ENCODE results near the gene CCDC146.
"Not testable (repeated sequence)": the region's sequence is repeated elsewhere in the genome, so short reads cannot be mapped to it uniquely, and the experiment has no call there.

Gene CCDC146

DNA sequence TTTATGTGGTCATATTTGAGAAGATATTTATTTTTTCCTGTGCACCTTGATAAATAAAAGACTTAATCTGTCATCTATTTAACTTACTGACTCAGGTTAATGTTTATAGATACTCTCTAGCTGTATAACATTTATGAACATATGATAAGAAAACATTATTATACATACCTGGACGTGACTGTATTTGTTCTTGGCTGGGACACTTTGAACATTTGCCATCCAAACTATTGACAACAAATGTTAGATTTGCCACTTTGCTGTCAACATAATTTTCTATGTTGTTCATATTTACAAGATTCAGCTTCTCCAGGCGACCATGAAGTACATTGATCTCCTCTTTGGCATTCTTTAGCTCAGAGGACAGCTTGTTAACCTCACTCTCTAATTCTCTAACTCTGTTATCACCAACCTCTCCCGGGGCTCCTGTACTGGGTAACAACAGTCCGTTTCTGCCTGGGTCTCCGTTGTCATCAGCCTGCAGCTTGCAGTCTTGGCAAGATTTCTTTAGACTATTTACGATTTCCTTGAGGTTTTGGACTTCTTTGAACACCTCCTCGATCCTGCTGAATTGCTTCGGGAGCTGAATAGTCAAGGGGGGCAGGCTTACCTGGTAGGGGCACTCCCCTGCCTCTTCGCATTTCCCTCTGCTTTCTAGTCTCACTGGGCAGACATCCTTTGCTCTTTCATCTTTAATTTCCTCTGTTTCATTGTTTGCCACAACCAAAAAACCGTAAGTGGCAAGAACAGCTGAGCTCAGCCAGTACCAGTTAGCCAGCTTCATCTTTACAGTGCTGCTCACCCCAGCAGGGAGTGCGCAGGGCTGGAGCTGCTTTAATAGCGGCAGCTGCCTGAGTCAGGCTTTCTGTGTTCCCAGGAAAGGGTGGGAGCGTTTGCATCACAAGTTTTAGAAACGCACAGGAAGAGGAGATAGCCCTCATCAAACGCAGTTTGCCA, 76.9 kb downstream of the CCDC146 start, which contains the start of gene FGL2:
Gene FGL2, minus strand, starts transcription at position 807 of the 954 bp plus-strand sequence. Its CDS starts 26 bp downstream, at position 781.
- DNase-seq (ENCODE audit: low read depth): peak; percentile 18

DNA sequence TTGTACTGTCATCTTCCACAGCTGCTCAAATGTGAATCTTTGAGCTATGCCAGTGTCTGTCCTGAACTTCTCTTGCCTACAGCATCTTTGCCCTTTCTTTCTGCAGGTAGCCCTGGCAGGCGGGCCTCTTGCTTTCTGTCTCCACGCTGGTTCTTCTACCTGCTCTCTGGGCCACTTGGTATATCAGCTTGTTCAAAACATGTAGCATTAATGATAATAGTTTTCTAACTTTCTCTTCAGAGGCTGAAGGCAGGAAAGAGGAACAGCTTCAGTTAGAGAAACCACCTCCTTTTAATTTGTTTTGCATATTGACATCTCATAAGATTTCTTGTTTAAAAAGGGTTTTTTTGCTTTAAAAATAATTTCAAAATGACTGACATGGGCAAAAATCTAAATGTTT, 78.1 kb downstream of the CCDC146 start:
- DNase-seq (ENCODE audit: low read depth): no peak

DNA sequence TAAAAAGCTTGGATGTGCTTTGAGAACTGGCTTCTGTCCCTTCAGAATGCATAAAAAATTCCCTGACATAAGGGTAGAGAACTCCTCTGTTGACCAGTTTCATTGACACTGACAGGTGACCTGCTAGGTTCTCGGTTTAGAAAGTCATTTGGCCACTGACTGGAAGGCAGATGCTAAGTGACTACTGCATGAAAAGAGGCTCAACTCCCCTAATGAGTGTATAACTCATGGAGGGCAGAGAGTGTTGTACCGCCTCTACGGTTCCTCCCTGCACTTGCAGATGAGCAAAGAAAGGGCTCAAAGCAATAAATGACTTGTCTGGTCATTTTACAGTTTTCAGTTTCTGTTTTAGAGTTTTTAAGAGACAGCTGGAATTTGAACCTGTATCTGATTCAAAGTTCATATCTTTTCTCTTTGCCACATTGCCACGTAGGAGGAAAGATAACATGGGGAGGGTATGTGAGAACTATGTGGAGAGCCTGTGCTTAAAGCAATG, 80.1 kb downstream of the CCDC146 start:
- DNase-seq (ENCODE audit: low read depth): no peak

DNA sequence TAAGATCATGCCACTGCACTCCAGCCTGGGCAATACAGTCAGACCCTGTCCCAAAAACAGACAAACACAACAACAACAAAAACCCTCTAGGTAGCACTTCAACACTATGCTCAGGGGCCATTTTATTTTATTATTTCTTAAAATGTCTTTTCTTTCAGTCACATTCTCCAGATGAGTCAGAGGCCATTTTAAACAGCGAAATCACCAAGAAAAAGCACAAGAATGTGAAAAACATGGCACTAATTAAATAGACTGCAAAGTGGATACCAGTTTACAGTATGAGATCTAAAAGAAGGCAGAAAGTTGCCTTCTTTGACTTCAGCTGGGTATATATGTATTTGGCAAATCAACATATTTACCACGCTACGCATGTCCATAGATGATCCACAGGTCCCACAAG, 83.3 kb downstream of the CCDC146 start:
- DNase-seq (ENCODE audit: low read depth): no peak

DNA sequence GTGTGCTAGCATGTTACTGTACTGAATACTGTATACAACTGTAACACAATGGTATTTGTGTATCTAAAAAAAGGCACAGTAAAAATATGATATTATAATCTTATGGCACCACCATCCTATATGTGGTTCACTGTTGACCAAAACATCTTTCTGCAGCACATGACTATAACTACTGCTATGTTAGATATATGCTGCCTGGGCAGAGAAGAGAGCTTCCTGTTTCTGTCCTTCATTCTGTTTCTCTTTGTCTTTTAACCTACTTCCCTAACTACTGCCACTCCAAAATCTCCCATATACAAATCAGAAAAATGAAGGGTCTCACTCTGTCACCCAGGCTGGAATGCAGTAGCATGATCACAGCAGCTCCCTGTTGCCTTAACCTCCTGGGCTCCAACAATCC, 86.0 kb downstream of the CCDC146 start:
- no peak for DNase-seq (ENCODE audit: low read depth)

DNA sequence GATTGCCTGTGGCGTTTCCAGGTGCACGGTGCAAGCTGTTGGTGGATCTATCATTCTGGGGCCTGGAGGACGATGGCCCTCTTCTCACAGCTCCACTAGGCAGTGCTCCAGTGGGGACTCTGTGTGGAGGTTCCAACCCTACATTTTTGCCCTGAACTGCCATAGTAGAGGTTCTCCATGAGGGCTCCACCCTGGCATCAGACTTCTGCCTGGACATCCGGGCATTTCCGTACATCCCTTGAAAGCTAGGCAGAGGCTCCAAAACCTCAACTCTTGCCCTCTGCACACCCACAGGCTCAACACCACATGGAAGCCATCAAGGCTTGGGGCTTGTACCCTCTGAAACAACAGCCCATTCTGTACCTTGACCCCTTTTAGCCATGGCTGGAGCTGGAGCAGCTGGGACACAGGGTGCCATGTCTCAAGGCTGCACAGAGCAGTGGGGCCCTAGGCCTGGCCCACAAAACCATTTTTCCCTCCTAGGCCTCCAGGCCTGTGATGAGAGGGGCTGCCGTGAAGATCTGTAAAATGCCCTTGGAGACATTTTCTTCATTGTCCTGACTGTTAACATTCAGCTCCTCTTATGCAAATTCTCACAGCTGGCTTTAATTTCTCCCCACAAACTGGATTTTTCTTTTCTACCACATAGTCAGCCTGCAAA, 87.2 kb downstream of the CCDC146 start:
- no peak for DNase-seq (ENCODE audit: low read depth)

DNA sequence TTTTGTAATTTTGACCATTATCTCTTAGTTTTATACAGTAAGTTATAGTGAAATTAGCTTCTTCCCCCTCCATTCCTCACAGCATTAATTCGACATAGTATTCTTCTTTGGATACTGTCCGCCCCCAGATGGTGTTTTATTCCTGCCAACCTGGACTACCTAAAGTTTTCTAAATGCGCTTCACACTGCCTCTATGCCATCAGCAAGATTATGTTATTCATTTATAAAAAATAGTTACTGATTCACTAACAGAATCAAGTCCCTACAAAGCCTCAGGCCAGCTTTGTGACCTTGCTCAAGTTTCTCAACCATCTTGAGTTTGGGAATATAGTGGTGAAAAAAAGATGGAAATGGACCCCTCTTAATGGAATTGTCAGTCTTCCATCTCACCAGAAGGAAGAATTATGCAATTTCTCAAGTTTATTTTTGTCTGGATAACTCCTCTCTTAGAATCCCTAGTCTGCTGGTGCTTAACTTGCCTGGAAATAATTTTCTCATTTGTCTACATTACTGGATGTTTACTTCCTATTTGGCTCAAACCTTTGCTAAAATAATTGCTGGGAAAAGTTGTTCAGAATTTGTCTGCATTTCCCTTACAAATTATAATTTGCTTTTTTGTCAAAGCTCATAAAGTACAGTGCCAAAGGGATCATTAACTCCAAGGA, 93.9 kb downstream of the CCDC146 start:
- DNase-seq (ENCODE audit: low read depth): no peak

DNA sequence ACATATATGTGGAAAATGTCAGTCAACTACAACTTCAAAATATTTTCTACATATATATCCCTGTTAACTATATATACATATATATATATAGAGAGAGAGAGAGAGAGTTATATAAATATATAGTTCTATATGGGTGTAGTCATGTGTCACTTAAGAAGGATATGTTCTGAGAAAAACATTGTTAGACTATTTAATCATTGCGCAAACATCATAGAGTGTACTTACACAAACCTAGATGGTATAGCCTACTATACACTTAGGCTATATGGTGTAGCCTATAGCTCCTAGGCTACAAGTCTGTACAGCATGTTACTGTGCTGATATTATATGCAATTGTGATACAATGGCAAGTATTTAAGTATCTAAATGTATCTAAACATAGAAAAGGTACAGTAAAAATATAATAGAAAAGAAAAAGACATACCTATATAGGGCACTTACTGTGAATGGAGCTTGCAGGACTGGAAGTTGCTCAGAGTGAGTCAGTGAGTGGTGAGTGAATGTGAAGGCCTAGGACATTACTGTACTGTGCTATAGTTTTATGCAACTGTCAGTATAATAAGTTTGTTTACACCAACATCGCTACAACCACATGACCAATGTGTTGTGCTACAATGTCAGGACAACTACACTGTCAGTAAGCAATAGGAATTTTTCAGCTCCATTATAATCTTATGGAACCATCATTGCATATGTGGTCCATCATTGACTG, 95.2 kb downstream of the CCDC146 start:
- DNase-seq (ENCODE audit: low read depth): no peak

DNA sequence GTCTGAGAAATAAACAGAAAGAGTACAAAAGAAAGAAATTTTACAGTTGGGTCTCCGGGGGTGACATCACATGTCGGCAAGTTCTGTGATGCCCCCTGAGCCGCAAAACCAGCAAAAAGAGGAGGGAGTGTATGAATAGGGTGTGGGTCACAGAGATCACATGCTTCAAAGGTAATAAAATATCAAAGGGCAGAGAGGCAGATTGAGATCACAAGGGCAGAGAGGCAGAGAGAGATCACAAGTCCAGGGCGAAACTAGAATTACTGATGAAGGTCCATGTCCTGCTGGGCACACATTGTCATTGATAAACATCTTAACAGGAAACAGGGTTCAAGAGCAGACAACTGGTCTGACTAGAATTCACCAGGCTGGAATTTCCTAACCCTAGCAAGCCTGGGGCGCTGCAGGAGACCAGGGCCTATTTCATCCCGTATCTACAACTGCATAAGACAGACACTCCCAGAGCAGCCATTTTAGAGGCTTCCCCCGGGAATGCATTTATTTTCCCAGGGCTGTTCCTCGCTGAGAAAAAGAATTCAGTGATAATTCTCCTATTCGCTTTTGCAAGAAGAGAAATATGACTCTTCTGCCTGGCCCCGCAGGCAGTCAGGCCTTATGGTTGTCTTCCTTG, 97.4 kb downstream of the CCDC146 start:
- DNase-seq (ENCODE audit: low read depth): not testable (repeated sequence)

DNA sequence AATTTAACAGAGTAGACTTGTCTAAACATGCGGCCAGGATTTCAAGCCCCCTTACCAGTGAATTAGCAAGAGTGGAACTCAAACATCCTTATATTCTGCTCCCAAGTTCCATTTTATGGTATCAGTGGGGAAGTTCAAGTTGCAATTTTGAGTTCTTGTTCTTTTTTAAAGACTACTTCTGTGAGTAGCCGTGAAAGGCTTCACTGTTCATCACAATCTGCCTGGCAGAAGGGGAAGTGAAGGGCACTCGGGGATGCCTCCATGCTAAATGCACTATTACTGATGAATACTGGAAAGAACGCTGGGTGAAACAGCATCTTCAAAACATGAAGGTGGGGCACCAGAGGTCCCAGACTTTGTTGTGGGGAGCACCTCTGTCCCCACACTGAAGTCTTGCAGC, 99.7 kb downstream of the CCDC146 start:
- no peak for DNase-seq (ENCODE audit: low read depth)

DNA sequence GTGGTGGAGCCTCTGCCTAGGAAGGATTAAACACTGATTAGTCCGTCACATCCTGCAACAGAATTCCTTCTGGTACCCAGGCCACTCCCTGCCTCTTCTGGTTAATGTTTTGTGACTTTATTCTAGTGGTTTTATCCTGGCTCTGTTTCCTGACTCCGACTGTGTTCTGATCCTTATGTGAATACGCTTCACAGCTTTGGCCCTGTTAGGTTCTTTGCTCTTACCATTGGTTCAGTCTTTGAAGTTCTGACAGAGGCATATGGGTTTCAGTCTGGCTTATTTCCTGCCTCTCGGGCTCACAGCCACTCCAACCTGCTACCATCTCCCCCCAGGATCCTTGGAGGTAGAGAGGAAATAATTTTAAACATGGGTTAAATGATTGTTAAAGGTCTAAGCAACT, 100.4 kb downstream of the CCDC146 start:
- no peak for DNase-seq (ENCODE audit: low read depth)

DNA sequence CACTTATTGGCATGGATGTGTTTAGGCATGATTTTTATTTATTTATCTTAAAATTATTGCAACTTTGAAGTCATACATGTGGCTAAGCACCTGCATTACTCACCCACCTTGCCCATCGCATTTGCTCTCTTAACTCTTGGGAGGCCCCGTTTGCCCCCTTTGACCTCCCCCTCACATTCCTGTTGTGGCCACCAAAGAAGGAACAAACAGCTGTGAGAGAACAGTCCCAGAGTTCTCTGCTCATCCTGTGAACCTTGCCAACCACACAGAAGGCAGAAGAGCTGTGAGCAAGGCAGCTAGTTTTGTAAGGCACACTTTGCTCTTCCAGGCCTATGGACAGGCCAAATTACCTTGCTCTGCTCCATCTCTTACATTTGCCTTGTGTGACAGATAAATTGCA, 100.8 kb downstream of the CCDC146 start:
- DNase-seq (ENCODE audit: low read depth): no peak

DNA sequence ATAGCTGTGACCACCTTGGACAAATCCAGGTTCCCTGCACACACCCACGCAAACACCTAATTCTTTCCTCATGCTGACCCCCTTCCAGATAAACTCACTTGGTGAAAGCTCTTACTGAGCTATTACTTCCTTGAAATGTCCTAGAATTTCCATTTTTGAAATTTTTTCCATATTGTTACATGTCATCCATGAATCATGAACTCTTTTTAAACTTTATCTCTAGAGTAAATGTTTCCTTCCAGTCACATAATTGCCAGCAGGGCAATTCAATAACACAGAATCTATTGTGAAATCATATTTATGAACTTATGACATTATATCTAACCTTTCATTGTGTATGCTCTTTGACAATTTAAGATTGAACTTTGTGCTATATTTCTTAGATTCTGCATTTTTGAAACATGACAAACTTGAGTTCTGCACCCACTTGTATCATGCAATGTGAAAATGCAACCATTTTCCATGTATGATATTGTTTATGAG, 104.0 kb downstream of the CCDC146 start:
- DNase-seq (ENCODE audit: low read depth): no peak

DNA sequence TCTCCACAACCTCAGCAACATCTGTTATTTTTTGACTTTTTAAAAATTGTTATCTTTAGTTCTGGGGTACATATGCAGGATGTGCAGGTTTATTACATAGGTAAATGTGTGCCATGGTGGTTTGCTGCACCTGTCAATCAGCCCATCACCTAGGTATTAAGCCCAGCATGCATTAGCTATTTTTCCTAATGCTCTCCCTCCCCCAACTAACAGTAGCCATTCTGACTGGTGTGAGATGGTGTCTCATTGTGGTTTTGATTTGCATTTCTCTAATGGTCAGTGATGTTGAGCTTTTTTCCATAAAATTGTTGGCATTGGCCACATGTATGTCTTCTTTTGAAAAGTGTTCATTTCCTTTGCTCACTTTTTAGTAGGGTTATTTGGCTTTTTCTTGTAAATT, 106.4 kb downstream of the CCDC146 start:
- not testable (repeated sequence) for DNase-seq (ENCODE audit: low read depth)

DNA sequence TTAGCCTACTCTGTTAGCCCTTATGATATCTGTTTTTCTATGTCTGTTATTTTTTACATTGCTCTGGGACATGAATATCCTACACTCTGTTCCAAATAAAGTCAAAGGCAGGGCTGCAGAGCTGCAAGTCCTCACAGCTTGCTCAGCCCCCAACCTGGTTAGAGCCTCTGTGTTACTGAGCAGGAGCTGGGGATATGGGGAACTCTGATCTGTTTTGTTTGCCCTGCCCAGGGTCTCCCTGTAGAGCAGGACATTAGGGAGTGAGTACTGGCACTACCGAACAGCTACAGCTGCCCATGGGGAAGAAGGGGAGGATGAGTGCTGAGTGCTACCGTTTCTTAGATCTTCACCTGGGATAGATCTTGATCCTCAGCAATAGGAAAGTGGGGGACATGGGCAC, 110.1 kb downstream of the CCDC146 start:
- DNase-seq (ENCODE audit: low read depth): no peak

DNA sequence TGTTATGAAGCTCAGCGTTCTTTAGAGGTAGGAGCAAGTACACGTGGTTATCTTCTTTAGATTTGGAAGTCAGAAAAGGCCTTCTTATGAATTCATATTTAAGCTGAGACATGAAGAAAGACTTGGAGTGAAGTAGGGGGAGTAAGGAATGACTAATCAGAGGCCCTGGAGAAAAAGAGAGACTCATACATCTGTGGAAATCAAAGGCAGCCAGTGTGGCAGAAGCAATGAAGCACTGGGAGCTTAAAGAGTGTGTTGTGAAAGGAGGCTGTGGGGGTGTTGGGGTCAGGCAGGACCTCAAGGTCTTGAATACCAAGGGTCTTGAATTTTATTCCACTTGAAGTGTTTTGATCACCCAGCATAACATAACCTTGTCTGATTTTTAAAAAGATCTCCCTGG, 112.9 kb downstream of the CCDC146 start:
- DNase-seq (ENCODE audit: low read depth): no peak

DNA sequence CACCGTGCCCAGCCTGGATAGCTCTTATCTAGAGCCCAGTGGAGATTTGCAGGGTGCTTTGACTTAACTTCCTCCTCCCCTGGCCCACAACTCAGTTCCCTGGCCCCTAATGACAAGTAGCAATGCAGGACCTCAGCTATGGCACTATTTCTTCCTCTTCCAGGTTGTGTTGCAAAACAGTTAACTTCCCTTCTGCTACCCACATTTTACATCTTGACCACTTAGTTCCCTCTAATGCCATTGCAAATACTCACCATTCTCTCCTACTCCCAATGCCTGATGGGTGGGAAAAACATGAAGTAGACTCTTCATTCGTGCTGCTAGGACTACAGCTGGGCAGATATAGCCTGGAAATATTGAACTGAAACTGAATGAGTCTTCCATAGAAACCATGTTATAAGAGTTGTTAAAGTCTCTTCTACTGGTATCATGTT, 116.3 kb downstream of the CCDC146 start:
- no peak for DNase-seq (ENCODE audit: low read depth)

DNA sequence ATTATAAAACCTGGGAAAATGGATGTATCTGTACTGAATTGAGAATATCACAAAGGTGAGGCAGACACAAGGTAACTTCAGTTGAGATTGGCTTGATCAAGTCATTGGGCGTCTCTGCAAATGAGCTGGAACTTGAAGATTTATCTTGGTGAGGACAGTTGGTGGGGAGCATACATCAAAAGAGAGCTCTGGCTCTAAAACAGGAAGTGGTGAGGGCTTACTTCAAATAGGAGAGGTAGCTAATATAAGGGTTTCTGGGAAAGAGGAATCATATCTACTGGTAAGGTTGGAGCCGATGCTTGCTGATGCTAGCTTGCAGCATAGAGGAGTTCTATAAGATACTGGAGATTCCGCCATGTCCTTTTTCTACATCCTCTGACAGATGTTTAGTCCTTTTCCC, 117.1 kb downstream of the CCDC146 start:
- DNase-seq (ENCODE audit: low read depth): no peak

DNA sequence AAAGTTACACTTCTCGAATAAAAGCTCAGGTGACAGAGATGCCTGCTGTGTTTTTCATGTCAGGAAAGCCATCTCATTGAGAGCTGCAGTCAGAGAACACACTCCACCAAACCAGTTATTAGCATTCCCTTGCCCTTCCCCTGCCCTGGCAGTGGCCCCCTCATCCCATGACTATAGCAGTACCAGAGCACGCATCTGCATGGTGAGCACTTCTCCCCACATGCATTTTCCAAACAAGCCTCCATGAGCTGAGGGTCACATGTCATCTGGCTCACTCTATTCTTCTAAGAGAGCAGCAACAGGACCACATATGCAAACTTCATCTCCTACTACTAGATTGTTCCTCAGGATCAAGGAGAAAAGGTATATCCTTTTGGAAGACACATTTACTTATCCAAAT, 119.7 kb downstream of the CCDC146 start:
- no peak for DNase-seq (ENCODE audit: low read depth)

DNA sequence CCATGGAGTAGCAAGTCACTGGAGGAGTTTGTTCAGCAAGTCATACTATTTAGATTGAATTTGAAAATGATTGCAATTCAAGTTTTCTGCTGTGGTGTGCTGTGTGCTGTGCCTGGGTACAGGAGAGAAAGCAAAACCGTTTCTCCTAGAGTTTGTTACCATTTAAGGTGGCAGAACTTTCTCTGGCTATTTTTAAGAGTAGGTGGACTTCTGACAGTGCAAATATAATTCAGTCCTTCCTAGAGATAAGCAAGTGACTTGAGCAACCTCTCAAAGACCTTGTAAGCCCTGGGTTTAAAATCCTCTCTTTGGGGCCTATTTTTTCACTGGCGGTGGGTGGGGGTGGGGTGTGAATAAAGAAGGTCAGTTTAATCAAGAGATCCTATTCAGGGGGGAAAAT, 120.1 kb downstream of the CCDC146 start:
- no peak for DNase-seq (ENCODE audit: low read depth)

DNA sequence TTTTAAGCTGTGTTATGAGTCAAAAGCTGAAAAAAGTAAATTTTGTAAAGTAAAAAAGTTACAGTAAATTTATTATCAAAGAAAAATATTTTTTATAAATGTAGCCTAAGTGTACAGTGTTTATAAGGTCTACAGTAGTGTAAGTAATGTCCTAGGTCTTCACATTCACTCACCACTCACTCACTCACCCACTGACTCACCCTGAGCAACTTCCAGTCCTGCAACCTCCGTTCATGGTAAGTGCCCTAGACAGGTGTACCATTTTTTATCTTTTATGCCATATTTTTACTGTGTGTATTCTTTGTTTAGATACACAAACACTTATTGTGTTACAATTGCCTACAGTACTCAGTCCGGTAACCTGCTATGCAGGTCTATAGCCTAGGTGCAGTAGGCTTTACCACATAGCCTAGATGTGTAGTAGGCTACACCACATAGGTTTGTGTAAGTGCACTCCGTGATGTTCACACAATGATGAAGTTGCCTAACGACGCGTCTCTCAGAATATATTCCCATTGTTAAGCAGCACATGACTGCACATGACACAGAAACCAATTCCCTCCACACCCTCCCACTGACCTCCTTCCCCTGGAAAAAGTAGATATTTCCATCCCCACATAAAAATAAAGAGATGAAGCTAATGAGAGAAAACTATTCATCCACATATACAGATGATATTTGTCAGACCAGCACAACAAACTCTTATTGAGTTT, 122.0 kb downstream of the CCDC146 start:
- DNase-seq (ENCODE audit: low read depth): no peak
